DOHH2 (cell line): Measurements from ENCODE around the gene TACR1.

ENCODE experiments used
- CTCF ChIP-seq: fragments of 200-600 bp; sonication (generic); IDR thresholded peaks from one replicate; pipeline ENCODE4 v1.5.1; 2014; ENCODE audit warnings: antibody characterized with exemption, mild to moderate bottlenecking, low read depth, low read length; ENCODE audit not compliant: poor library complexity, severe bottlenecking
- EZH2phosphoT487 ChIP-seq: fragments of 200-600 bp; sonication (generic); IDR thresholded peaks from 2 replicates; pipeline ENCODE4 v1.6.1; 2017; ENCODE audit warnings: borderline replicate concordance, mild to moderate bottlenecking, antibody characterized with exemption, low read length, moderate library complexity, mixed read lengths

- no peak for TF ChIP-seq CTCF
- TF ChIP-seq EZH2phosphoT487, result no peak
These were observed 197.3 kb downstream of the TACR1 start for GRCh38 chr2:75002007-75002406.
